Superior temporal gyrus (tissue), 1 donor: Measurements from ENCODE around the gene TTC28.
A peak's percentile ranks its signal among the peaks of the same experiment; 100 is the strongest.
"Not testable (repeated sequence)": the region's sequence is repeated elsewhere in the genome, so short reads cannot be mapped to it uniquely, and the experiment has no call there.

Source experiments
- DNase-seq: peaks from one replicate; pipeline ENCODE4 v3.0.0-alpha.2; 2016; ENCODE audit errors: extremely low spot score

The TTC28 gene

DNA sequence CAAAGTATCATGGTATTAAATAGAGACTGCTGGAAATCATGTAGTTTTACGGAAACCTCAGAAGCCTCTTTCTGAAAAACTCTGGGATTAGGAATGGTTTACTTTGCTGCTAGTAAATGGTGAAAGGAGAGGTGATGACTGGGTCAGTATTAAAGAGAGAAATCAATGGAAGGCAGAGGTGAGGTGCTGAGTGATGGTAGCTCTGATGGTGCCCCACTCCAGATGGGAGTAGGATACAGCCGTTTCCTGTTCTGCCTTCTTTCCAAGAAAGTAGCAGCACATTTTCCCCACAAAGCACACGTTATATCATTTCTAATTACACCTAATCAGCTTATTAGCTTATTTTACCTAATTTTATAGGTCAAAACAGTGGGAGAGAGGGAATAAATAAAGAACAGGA is 493.0 kb downstream of the TTC28 start:
- no peak for DNase-seq

DNA sequence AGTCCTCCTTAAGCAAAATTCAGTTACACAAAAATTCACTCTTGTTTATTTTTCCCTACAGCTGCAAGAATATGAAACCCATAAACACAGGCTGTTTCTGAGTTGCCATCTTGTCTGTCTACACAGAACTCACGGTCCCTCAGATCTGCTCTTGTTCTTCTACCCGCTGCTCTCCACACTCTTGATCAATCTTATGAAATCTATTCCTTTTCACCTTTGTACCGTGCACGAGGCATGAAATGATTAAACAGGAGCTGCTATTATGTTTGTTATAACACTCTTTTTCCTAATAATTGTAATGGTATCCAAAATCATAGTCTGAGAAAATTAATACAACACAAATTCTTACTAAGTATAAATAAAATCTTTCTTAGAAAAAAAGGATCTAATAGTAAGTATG is 494.5 kb downstream of the TTC28 start:
- DNase-seq: no peak

DNA sequence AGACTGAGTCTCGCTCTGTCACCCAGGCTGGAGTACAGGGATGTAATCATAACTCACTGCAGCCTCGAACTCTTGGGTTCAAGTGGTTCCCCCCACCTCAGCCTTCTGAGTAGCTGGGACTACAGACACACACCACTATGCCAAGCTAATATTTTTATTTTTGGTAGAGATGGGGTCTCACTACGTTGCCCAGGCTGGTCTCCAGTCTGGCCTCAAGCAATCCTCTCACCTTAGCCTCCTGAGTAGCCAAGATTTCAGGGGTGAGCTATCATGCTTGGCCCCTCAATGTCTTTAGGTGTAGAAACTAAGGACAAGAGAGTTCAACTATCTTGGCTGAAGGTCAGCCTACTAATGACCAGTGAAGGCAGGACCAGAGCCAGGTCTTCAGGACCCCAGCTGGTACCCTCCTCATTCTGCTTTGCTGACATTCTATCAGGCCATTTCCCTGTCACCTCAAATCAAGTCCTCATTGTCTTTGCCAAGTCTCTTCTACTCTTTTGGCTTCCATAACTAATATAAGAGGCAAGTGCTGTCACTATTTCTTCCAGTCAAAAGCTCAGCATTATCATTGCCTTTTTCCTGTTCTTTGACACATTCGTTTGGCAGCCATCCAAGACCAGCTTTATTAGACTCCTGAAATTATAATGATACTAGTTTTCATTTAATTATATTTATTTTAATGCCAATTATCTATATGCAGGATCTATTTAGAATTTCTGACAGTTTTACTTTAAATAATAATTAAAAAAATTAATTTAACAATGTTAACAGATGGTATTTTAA is 496.4 kb downstream of the TTC28 start:
- no peak for DNase-seq

DNA sequence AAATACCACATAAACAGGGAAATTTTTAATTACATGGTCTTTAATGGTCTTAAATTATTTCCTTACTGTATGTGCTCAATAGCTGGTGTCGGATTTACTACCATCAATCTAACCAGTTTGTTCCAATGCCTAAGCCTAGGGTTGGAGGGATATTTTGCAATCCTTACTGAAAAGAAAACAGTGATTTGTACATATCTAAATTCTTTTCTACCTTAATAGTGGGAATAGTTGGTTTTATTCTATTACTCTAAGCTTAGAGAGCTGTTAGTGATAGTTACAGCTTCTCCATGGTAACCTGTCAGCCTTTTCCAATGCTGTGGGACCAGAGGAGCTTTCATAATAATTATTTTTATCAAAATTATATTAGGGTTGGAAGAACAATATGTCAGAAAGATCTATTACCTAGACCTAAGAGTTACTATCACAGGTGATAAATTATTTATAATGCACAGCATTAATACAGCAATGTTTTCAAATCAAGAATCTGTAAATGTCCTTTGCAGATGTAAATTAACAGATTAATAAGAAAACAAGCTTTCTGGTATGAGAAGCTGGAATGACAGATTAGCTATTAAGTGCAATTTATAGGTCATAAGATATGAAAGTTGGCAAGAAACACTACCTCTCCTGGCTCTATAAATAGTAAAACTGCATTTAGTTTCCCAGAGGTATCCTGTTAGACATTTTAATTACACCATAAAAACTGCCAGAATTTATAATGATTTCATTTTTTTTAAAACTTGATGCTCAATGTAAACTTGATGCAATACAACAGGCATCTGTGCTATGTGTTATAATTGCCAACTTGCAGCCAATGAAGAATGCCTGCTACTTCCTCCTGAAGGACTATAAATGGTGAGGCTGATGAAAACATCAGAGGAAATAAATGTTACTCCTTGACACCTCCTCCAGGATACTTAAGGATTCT is 498.6 kb downstream of the TTC28 start:
- DNase-seq: no peak

DNA sequence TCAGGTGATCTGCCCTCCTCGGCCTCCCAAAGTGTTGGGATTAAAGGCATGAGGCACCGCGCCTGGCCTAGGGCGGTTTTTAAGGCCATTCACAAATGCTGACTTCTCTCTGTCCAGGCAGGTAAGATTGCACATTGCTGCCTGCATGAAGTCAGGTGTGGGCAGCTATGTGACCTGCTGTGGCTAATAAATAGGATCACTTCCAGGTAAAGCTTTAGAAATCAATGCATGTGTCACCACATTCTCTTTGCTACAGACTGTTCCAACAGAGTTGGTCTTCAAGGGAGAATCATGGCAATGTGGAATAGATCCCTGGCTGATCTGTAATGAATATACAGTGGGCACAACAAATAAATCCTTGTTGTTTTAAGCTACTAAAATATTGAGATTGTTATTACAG is 500.2 kb downstream of the TTC28 start:
- DNase-seq: no peak

DNA sequence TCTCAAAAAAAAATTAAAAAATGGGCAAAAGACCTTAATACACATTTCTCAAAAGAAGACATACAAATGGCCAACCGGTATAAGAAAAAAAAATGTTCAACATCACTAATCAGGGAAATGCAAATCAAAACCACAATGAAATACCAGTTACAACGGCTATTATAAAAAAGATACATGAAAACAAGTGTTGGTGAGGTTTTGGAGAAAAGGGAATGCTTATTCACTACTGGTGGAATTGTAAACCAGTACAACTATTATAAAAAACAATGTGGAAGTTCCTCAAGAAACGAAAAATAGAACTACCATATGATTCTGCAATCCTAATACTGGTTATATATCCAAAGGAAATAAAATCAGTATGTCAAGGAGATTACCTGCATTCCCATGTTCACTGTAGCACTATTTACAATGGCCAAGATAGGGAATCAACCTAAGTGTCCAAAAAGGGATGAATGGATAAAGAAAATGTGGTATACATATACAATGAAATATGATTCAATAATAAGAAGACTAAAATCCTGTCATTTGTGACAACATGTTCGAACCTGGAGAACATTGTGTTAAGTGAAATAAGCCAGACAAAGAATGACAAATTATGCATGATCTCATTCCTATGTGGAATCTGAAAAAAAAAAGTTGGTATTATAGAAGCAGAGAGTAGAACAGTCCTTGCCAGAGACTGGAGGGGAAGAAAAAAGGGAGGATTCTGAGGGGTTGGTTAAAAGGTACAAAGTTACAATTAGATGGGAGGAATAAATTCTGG is 503.7 kb downstream of the TTC28 start:
- no peak for DNase-seq

DNA sequence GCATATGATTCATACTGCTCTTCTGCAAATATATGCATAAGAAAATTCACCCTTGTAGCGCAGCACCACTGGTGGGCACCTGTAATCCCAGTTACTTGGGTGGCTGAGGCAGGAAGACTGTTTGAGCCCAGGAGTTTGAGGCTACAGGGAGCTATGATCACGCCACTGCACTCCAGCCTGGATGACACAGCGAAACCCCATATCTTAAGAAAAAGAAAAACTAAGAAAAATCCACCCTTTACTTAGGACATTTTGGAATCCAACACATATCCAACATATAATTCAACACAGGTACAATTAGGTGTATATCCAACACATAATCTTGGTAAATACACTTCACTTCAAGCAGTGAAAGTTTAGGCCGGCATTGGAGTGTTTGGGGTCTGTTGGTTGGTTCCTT is 505.1 kb downstream of the TTC28 start:
- DNase-seq: no peak

DNA sequence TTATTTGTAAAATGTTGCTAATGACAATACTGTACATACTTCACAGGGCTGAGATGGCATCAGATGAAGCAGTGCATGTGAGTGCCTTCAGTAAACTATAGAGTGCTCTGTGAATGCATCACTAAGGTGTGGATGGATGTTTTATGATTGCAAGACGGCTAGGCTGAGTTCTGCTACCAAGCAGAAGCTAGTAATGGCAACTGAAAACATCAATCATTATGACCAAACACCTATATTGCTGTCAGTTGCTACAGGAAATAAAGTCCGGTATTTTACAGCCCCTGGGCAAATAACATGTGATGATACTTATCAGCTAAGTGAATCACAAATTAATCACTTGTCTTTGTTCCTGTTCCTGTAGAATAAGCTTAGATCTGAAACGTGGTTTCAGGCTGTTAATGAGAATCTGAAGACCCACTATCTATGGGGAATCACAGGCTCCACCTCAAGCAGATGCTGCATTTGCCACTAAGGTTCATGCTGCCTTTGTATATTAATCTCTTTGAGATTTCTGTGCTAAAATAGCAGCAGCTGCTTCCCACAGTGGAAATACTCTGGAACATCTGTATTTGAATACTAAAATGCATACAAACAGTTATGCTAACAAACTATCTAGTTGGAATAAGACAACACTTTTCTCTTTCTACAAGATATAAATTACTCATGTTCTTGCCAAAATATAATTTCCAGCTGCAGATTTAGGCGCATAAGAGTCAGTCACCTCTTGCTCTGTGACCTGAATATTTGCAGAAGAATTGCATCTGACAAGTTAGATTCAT is 506.6 kb downstream of the TTC28 start:
- DNase-seq: no peak

DNA sequence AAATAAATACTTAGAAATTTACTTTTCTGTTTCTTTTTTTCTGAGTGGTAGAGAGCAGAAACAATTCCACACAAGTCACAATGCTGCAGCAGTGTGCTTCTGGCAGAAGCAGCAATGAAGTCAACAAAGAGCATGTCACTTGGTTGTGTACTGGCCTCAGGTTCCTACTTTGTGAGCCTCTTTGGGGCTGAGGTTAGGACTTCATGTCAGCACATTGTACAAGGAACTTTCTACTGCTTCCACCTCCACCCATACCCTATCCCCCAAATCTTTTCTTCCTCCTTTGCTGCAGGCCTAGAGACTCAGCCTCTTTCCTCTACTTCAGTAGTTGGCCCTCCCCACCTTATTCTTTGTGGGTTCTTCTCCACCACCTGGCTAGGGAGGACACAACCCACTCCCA is 507.9 kb downstream of the TTC28 start:
- DNase-seq: peak; percentile 7

DNA sequence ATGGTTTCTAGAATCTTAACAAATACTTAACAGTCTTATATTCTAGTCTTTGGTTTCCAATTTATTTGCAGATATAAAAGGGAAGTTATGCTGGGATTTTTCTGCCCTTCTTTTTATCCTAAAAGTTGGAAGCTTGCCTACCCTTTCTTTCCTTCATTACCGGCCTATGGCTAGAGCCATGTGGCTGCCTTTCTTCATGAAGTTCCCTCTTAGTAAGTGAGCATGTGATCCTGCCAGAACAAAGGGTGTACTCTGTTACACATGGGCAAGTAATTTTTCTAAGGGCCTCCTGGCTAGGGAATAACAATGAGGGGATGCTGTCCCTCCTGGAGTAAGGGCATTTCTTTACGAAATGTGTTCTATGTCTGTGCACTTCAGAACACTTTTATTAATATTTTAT is 508.5 kb downstream of the TTC28 start:
- DNase-seq: peak; percentile 46

DNA sequence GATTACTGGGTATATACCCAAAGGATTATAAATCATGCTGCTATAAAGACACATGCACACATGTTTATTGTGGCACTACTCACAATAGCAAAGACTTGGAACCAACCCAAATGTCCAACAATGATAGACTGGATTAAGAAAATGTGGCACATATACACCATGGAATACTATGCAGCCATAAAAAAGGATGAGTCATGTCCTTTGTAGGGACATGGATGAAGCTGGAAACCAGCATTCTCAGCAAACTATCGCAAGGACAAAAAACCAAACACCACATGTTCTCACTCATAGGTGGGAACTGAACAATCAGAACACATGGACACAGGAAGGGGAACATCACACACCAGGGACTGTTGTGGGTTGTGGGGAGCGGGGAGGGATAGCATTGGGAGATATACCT is 510.3 kb downstream of the TTC28 start:
- DNase-seq: not testable (repeated sequence)

DNA sequence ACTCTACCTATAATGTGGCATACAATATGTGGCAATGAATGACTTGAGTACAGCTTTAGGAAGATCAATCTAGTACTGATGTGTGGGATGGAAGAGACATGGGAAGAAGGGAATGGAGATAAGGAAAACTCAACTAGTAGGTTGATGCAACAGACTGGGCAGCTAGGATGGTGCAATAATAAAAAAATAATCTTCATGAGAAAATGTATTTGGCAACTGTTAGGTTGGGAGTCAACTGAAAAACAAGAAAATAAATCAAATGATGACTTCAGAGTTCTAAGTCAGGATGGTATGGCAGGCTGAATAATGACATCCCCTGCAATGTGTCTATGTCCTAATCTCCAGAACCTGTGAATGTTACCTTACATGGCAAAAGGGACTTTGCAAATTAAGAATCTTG is 523.8 kb downstream of the TTC28 start:
- DNase-seq: no peak

DNA sequence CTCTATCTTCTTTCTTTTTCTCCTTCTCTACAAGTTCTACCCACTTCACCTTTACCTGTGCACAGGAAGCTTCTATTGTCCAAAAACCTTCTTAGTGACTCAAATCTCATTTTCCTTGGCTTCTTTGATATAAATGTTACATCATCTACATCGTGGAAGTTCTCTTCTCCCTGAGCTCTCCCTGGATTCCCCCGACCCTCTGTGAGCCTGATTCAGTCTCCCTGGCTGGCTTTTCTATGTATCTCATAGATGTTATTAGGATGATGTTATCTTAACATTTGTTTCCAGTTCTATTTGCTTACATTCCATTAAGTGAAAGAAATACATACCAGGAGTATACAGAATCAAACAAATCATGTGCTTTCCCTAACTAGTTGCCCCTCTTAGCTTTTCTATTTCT is 524.8 kb downstream of the TTC28 start:
- DNase-seq: no peak

DNA sequence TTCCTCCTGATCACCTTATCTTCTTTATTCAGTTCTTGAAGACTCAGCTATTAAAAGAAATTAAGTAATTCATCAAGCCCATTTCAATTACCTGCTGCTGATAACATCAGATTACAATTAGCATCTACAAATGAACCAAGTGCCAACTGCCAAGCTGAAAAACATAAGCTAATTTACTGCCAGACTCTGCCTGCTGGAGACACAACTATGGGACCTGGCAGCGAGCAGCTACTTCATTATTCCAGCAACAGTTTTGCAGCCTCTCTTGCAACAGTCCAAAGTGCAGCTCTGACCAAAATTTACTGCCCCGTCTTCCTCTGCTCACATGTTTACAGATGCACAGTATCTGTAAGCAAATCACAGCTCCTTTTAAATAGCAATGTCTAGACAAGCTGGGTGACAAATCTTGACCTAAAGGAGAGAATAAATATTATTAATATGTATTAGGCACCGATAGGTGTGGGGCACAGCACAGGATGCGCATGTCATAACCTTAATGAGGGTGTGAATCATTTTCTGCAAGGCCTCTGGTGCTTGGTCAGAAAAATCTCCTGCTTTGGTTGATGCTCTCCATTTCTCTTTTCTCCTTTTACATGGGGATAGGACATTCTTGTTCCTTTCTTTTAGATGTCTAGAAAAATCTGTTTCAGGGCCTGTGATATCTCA is 528.4 kb downstream of the TTC28 start:
- DNase-seq: no peak

DNA sequence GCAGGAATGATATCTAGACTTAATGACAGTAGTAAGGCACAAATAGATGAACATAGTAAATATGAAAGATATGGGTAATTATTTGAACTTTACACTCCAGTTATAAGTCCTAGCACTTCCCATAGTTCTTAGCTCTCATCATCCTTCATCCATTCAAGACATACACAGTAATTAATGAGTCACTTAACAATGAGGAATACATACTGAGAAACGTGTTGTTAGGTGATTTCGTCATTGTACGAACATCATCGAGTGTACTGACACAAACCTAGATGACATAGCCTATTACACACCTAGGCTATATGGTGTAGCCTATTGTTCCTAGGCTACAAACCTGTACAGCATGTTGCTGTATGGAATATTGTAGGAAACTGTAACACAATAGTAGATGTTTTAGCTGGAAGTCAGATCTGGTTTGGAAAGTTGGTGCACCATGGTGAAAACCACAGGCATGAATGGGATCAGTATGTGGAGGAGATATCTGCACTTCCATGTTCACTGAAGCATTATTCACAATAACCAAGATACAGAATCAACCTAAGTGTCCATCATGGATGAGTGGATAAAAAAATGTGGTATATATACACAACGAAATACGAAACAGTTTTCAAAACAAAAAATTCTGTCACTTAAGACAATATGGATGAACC is 530.7 kb downstream of the TTC28 start:
- no peak for DNase-seq

DNA sequence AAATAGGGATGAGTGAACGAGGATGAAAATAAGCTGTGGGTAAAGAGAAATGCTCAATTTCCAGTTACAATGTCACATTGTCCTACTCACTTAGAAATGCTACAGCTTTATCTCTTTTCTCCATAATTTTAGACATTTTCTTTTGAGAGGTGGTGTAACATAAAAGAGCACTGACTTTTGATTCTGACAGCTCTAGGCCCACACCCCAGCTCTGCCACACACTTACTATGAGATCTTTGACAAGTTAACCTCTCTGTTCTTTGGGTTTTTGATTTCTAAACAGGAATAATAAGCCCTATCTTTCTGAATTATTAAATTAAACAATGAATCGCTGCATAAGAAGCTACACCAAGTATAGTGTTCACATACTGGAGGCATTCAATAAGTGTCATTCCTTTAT is 532.2 kb downstream of the TTC28 start:
- no peak for DNase-seq

DNA sequence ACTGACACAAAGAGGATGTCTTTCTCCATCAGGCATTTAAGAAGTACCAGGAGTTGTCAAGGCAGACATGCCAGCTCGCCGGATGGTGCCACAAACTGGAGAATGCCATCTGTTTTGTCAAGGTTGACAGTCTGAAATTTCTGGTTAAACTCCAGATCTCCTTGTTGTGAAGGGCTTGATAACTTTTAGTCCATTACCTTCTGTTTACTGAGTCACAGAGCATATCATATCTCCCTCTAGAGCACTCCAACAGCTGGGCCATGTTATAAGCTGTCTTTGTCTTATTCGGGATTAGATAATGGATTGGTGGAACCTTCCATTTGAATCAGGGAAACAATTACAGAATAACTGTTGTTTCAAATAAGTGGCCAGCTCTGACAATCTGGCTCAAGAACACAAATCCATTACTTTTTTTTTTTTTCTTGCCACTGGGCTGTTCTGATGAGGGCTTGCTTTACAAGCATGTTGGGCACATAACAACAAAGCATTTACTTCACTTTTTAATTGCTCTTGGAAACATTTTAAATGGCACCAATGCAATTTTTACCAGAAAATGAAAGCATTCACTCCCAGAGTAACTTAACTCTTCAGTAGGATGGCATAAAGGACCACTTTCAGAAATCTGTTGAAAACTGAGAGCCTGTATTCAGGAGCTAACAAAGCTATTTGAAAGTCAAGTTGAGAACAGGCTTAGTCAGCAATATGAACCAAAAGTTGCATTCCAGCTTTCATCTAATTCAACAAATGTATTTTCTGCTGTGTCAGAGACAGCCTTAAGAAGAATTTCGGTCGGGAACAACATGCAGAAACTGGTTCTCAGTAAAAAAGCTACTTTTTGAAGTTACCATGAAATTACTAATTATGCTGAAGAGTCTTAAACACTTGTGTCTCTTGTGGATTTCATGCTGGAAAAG is 533.0 kb downstream of the TTC28 start:
- DNase-seq: peak; percentile 57

DNA sequence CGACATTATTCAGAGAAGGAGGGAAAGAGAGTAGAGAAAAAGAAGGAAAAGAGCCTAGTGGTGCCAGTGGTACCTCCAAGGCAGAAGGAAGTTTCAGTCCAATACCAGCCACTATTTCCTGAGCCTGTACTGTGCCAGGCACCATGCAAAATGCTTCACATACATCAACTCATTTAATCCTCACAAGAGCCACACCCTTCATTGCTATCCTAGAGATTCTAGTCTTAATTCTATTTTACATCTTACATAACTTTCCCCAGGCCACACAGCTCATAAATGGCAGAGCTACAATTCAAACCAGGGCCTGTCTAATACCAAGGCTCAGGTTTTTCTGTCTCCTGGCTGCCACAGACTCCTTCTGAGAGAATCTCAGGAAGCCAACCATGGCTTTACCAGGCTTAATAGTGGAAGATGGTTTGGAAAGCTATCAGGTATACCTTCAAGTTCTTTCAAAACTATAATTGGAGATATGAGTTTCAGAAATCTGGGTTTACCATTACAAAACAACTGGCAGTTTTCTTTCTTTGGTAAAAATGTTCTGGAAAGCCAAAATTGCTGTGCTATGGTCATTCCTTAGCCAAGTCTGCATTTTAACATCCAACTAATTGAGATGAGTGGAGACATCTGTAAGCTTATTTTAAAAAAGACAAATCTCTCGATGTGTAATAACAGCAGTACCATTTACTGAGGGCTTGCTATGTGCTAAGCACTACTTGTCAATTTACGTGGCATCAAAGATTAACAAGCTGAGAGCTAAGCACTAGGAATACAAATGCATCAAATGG is 535.5 kb downstream of the TTC28 start:
- DNase-seq: no peak
